NCI-H446 treated with DMSO at 0.1 percent for 48 hours (cell line): Measurements from ENCODE around the gene IL1RAPL2.
"Not testable (repeated sequence)": the region's sequence is repeated elsewhere in the genome, so short reads cannot be mapped to it uniquely, and the experiment has no call there.

Source experiments
- DNase-seq: peaks from one replicate; lab custom pipeline; 2025; lab: John Stamatoyannopoulos, UW

IL1RAPL2 gene

DNA sequence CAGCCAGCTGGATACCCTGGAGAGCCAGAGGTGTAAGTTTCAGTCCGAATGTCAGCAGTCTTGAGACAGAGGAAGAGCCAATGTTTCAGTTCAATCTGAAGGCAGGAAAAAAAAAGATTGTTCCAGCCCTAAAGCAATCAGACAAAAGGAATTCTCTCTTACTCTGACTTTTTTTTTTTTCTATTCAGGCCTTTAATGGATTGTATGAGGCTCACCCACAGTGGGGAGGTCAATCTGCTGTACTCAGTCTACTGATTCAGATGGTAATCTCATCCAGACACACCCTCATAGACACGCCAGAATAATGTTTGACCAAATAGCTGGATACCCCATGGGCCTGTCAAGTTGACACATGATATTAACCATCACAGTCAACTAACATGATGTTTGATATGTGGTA lies 602.6 kb downstream of the IL1RAPL2 start:
- DNase-seq: no peak

- DNase-seq: no peak
Observed at GRCh38 chrX:105173071-105173470, 607.1 kb downstream of the IL1RAPL2 start.

GRCh38 chrX:105179644-105180043 lies 613.6 kb downstream of the IL1RAPL2 start:
- DNase-seq: no peak

DNA sequence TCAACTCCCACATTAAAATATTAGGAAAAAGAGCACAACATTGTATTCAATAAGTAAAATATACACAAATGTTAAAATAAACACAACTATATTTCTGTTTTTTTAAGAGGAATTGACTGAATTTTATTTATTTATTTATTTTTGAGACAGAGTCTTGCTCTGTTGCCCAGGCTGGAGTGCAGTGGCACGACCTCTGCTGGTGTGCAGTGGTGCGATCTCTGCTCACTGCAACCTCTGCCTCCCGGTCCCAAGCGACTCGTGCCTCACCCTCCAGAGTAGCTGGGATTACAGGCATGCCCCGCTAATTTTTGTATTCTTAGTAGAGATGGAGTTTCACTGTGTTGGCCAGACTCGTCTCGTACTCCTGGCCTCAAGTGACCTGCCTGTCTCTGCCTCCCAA lies 623.1 kb downstream of the IL1RAPL2 start:
- no peak for DNase-seq

DNA sequence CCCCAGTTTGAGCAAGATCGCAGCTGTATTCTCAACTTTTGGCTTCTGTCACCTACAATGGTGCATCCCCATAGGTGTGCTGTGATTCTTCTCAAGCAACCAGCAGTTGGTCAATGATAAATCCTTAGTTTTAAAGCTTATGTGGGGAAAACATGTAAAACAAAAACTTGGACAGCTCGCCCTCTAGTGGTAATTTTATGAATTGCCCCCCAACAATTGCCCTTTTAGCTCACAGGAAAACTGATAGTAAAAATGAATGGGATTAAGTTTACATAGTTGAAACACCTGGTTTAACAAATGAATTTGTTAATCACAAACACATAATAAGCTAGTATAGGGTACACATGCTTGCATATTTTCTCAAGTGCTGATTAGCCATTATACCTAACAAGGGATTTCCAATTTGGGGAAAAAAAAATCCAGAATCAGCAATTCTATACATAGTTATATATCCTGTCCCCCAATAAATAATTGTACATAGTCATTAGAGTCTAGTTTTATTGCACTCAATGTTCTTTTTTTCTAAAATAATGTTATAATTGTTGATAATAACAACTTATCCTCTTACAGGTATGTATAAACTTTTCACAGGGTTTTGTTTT lies 624.4 kb downstream of the IL1RAPL2 start:
- no peak for DNase-seq

GRCh38 chrX:105191878-105192277 lies 625.9 kb downstream of the IL1RAPL2 start:
- no peak for DNase-seq

GRCh38 chrX:105209406-105209805 lies 643.4 kb downstream of the IL1RAPL2 start:
- no peak for DNase-seq

DNA sequence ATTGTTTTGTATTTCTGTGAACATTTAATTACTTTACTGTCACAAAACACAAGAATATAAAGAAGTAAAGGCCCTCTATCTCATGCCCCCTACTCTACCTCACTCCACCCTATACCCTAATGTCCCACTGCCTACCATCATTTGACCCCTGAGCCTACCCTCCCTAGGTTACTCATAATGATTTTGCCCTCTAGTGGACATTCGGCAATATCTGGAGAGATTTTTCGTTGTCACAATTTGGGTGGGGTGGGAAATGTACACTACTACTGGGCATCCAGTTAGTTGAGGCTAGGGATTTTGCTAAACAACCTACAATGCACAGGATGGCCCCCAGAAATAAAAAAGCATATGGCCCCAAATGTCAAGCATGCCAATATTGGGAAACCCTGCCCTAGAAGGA lies 644.3 kb downstream of the IL1RAPL2 start:
- no peak for DNase-seq

GRCh38 chrX:105211066-105211575 lies 645.1 kb downstream of the IL1RAPL2 start:
- DNase-seq: no peak

DNA sequence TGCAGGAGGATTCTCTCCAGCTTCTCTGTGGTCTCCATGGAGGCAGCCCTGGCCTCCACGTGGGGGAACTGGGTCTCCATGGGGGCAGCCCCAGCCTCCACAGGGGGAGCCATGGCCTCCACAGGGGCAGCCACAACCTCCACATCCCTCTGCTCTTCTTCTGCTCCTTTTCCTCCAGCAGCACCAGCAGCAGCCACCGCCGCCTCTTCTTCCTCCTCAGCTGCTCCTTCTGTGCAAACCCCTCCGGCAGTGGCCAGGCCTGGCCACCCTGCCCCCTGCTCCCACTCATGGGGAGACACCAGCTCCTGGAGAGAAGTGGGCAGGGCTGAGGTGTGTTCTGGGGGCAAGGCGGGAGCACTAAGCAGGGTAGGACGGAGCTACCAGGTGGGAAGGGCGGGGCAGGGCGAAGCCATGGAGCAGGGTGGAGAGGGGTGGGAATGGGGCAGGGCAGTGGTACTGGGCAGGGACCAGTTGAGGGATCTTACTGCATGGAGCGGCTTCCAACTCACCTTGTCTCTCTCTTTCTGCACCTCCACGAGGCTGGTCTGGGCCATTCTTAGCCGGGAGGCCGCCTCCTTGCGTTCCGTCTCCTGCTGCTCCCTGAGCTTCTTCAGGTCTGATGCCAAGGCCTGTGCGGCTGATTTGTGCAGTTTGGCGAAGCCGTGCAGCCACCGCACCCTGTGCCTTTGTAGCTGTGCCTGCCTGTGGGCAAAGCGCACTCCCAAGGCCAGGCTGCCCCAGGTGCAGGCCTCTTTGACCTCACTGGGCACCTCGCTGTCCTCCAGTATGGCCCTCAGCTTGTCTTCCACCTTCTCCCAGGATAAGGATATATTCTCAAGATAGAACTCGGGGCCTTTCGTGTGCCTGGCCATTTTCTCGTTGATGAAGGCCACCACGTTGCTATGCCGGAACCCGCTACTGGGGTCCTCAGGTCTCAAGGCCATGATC lies 653.7 kb downstream of the IL1RAPL2 start:
- DNase-seq: no peak

DNA sequence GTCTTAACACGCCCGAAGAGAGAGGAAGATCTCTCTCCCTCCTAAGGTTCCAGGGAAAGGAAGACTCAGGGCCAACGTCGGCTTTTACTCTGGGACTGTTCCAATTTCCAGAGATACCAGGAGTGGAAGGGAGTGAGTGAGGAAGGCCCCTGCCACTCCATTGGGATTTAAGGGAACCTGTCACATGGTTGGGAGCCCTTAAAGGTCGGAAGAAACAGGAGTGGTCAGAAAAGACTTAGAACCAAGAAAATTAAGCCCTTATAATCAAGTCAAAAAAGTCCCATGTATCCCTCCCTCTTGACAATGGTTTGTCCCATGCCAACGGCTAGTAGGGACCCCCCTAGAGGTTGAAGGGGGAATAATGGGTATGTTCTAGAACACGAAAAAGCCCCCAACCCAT lies 654.6 kb downstream of the IL1RAPL2 start, which contains the start of gene TEX13A:
TSS of gene TEX13A (minus strand) at position 59 of the 400 bp plus-strand sequence. CDS start 297 bp downstream, outside the sequence.
- no peak for DNase-seq

GRCh38 chrX:105221374-105221773 lies 655.4 kb downstream of the IL1RAPL2 start:
- no peak for DNase-seq

DNA sequence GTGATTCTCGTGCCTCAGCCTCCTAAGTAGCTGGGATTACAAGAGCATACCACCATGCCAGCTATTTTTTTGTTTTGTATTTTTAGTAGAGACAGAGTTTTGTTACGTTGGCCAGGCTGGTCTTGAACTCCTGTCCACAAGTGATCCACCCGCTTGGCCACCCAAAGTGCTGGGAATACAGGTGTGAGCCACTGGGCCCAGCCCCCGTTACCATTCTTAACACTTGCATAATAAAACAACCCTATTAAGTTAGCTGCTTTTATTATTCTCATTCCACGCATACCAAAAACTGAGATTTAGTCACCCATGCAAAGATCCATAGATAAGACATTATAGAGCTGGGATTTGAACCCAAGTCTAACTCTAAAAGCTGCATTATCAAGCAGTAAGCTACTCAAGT lies 660.5 kb downstream of the IL1RAPL2 start:
- no peak for DNase-seq

GRCh38 chrX:105228602-105229001 lies 662.6 kb downstream of the IL1RAPL2 start:
- DNase-seq: no peak

- DNase-seq: no peak
Observed at GRCh38 chrX:105229146-105229545, 663.1 kb downstream of the IL1RAPL2 start.

DNA sequence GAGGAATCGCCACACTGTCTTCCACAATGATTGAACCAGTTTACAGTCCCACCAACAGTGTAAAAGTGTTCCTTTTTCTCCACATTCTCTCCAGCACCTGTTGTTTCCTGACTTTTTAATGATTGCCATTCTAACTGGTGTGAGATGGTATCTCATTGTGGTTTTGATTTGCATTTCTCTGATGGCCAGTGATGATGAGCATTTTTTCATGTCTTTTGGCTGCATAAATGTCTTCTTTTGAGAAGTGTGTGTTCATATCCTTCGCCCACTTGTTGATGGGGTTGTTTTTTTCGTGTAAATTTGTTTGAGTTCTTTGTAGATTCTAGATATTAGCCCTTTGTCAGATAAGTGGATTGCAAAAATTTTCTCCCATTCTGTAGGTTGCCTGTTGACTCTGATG lies 671.4 kb downstream of the IL1RAPL2 start:
- DNase-seq: not testable (repeated sequence)

DNA sequence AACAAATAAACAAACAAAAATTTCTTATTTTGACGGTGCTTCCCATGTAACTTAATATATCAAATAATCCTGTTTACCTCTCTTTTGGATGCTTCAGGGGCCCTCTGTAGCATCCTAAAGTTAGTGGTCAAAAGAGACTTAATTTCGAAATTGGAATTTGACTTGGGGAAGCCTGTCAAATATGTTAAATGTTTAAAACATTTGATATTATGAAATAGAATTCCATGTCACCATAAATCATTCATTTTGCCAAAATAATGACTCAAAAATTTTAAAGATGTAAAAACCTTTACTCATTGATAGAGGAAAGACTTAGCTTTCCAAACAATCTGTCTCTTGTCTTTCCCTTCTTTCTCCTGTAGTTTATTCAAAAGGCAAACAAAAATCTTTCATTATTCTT lies 675.1 kb downstream of the IL1RAPL2 start:
- no peak for DNase-seq

GRCh38 chrX:105260291-105261043 lies 694.5 kb downstream of the IL1RAPL2 start:
- no peak for DNase-seq

- DNase-seq: no peak
Observed at GRCh38 chrX:105263171-105263570, 697.2 kb downstream of the IL1RAPL2 start.

- no peak for DNase-seq
Observed at GRCh38 chrX:105263801-105264200, 697.8 kb downstream of the IL1RAPL2 start.

GRCh38 chrX:105265093-105265492 lies 699.1 kb downstream of the IL1RAPL2 start:
- no peak for DNase-seq

GRCh38 chrX:105266456-105266855 lies 700.5 kb downstream of the IL1RAPL2 start:
- DNase-seq: no peak
